A549 treated with Hydrocortisone at 1 μM for 4 hours (cell line): ENCODE data around the gene SLX4. TPM values are rescaled to one million over a fixed set of nuclear protein-coding genes. Genes with fewer than 3 reads are reported as not detected.

Experiments
- total RNA-seq: library from RNA; stranded (reverse); fragments of 200-300 nt; extraction: Qiagen RNA extraction; gene quantifications from 5 replicates; pipeline ENCODE4 v1.2.3, GENCODE V29; 2022

The SLX4 gene
- total RNA-seq = 4.3 to 5.5 TPM (median 4.9 TPM) in 5 replicates

GRCh38 chr16:3611146-3611975 is at the start of gene SLX4:
SLX4 (minus strand) TSS chr16:3611606; CDS start chr16:3608964, 2,642 bp downstream.

GRCh38 chr16:3654249-3654991 is 43.0 kb upstream of the SLX4 start, which contains the start of gene DNASE1:
DNASE1 (plus strand) TSS chr16:3654691; CDS start chr16:3655374, 683 bp downstream.

GRCh38 chr16:3577302-3577752 is 34.1 kb downstream of the SLX4 start, which contains the start of gene NLRC3:
NLRC3 (minus strand) TSS chr16:3577403; CDS start chr16:3565036, 12,367 bp downstream.

Other genes with a start within 250 kb of the SLX4 start
- gene ZSCAN32, start 210.6 kb downstream of the SLX4 start, total RNA-seq = 11.3 to 21.0 TPM (median 14.1 TPM) in 5 replicates
- gene ZNF174, start 210.4 kb downstream of the SLX4 start, total RNA-seq = 11.5 to 14.2 TPM (median 13.0 TPM) in 5 replicates
- 0.91 to 1.3 TPM (median 1.1 TPM) in 5 replicates for gene ZNF597, start 168.1 kb downstream of the SLX4 start, total RNA-seq
- 48.2 to 53.0 TPM (median 51.5 TPM) in 5 replicates for gene NAA60, start 167.9 kb downstream of the SLX4 start, total RNA-seq
- not detected in 5 replicates for gene C16orf90, start 116.1 kb downstream of the SLX4 start, total RNA-seq
- 17.6 to 19.9 TPM (median 18.9 TPM) in 5 replicates for gene CLUAP1, start 110.6 kb downstream of the SLX4 start, total RNA-seq
- 0.01 to 0.03 TPM in 2 of 5 replicates, not detected in the others for gene NLRC3, start 34.2 kb downstream of the SLX4 start, total RNA-seq
- 3.1 to 4.4 TPM (median 3.8 TPM) in 5 replicates for gene DNASE1, start 43.1 kb upstream of the SLX4 start, total RNA-seq
- gene TRAP1, start 105.9 kb upstream of the SLX4 start, total RNA-seq = 129 to 136 TPM (median 131 TPM) in 5 replicates